Mesenchymal stem cell (in vitro differentiated cells and primary cell): ENCODE results near the gene SETD2.
A peak's percentile ranks its signal among the peaks of the same experiment; 100 is the strongest.

Experiments used
- DNase-seq: peaks from one replicate; pipeline ENCODE4 v3.0.0-alpha.2; 2013
- H2AFZ ChIP-seq: one replicate; pipeline ENCODE4 v1.6.1; 2013; ENCODE audit warnings: low read depth, mild to moderate bottlenecking, control low read depth, inconsistent platforms, low read length, moderate library complexity
- H2AK5ac ChIP-seq: 2 replicates; pipeline ENCODE4 v1.6.1; 2013; ENCODE audit warnings: low read length, moderate library complexity, mild to moderate bottlenecking, inconsistent platforms; ENCODE audit not compliant: severe bottlenecking
- H2BK120ac ChIP-seq: one replicate; pipeline ENCODE4 v1.6.1; 2013; ENCODE audit warnings: low read depth, mild to moderate bottlenecking, inconsistent platforms, low read length, moderate library complexity
- H2BK12ac ChIP-seq, 2 experiments: one replicate each; pipeline ENCODE4 v1.6.1; 2013; ENCODE audit warnings: inconsistent platforms in 2 of 2, low read length in 2 of 2, mild to moderate bottlenecking in 2 of 2, moderate library complexity in 2 of 2, control low read depth in 1 of 2
- H2BK15ac ChIP-seq: one replicate; pipeline ENCODE4 v1.6.1; 2013; ENCODE audit warnings: mild to moderate bottlenecking, low read depth, inconsistent platforms; ENCODE audit not compliant: poor library complexity, severe bottlenecking
- H2BK5ac ChIP-seq: 2 replicates; pipeline ENCODE4 v1.6.1; 2013; ENCODE audit warnings: low read depth, mild to moderate bottlenecking, low read length, control low read depth, inconsistent platforms; ENCODE audit not compliant: poor library complexity, severe bottlenecking
- H3K14ac ChIP-seq, 2 experiments: one replicate each; pipeline ENCODE4 v1.6.1; 2013; ENCODE audit warnings: inconsistent platforms in 2 of 2, low read length in 2 of 2, control low read depth in 1 of 2, mild to moderate bottlenecking in 1 of 2, moderate library complexity in 1 of 2
- H3K18ac ChIP-seq, 2 experiments: one replicate each; pipeline ENCODE4 v1.6.1; 2013; ENCODE audit warnings: inconsistent platforms in 2 of 2, low read length in 2 of 2, control low read depth in 1 of 2, low read depth in 1 of 2, mild to moderate bottlenecking in 1 of 2
- H3K23ac ChIP-seq, 2 experiments: one replicate each; pipeline ENCODE4 v1.6.1; 2013; ENCODE audit warnings: inconsistent platforms in 2 of 2, low read length in 2 of 2, mild to moderate bottlenecking in 2 of 2, moderate library complexity in 2 of 2, control low read depth in 1 of 2
- H3K27ac ChIP-seq: 2 replicates; pipeline ENCODE4 v1.5.1; 2013; ENCODE audit warnings: mild to moderate bottlenecking, moderate library complexity, low read length, control low read depth, inconsistent platforms; ENCODE audit not compliant: poor library complexity, severe bottlenecking
- H3K27me3 ChIP-seq, 2 experiments: 2 replicates each; pipeline versions ENCODE4 v1.6.1 to v1.7.0; 2013; ENCODE audit warnings: low read length in 2 of 2, mild to moderate bottlenecking in 2 of 2, moderate library complexity in 2 of 2, control low read depth in 1 of 2, inconsistent platforms in 1 of 2; ENCODE audit not compliant: control insufficient read depth in 1 of 2, insufficient read depth in 1 of 2
- H3K36me3 ChIP-seq, 2 experiments: 2 replicates each; pipeline versions ENCODE4 v1.6.1 to v1.7.0; 2013; ENCODE audit warnings: low read length in 2 of 2, control low read depth in 1 of 2, inconsistent platforms in 1 of 2, low read depth in 1 of 2, mild to moderate bottlenecking in 1 of 2; ENCODE audit not compliant: insufficient read depth in 2 of 2, control insufficient read depth in 1 of 2
- H3K4ac ChIP-seq, 2 experiments: one replicate each; pipeline ENCODE4 v1.6.1; 2013; ENCODE audit warnings: inconsistent platforms in 2 of 2, low read length in 2 of 2, mild to moderate bottlenecking in 2 of 2, moderate library complexity in 2 of 2, control low read depth in 1 of 2, low read depth in 1 of 2
- H3K4me1 ChIP-seq: 2 replicates; pipeline ENCODE4 v1.6.1; 2013; ENCODE audit warnings: low read depth, low read length, control low read depth; ENCODE audit not compliant: control insufficient read depth, insufficient read depth
- H3K4me2 ChIP-seq: 2 replicates; pipeline ENCODE4 v1.6.1; 2013; ENCODE audit warnings: low read length, mild to moderate bottlenecking, inconsistent platforms; ENCODE audit not compliant: poor library complexity, severe bottlenecking
- H3K4me3 ChIP-seq, 2 experiments: 2 replicates each; pipeline versions ENCODE4 v1.5.1 to v1.7.0; 2013; ENCODE audit warnings: low read length in 2 of 2, mild to moderate bottlenecking in 2 of 2, control low read depth in 1 of 2, low read depth in 1 of 2; ENCODE audit not compliant: insufficient read depth in 1 of 2
- H3K79me1 ChIP-seq: replicated peaks from 2 replicates; pipeline ENCODE4 v1.6.1; 2013; ENCODE audit warnings: mild to moderate bottlenecking, control low read depth, low read length, inconsistent platforms; ENCODE audit not compliant: poor library complexity, severe bottlenecking
- H3K9ac ChIP-seq: 2 replicates; pipeline ENCODE4 v1.7.0; 2013; ENCODE audit warnings: mild to moderate bottlenecking, low read length, moderate library complexity
- H3K9me3 ChIP-seq: 2 replicates; pipeline ENCODE4 v1.7.0; 2013; ENCODE audit warnings: mild to moderate bottlenecking, low read length; ENCODE audit not compliant: control insufficient read depth
- H4K8ac ChIP-seq: one replicate; pipeline ENCODE4 v1.6.1; 2013; ENCODE audit warnings: inconsistent platforms, mild to moderate bottlenecking, low read length, moderate library complexity
- H4K91ac ChIP-seq: one replicate; pipeline ENCODE4 v1.6.1; 2013; ENCODE audit warnings: mild to moderate bottlenecking, low read length, inconsistent platforms
- WGBS: methylation state at CpG from one replicate; pipeline ENCODE4 v1.1.7; 2013; ENCODE audit warnings: mixed read lengths; 5-methylcytosine and 5-hydroxymethylcytosine counted together

The SETD2 gene

GRCh38 chr3:47098910-47099309, 65.0 kb downstream of the SETD2 start:
- Histone ChIP-seq H2BK5ac (no peak overlapping the region), H3K9me3 (no peaks in the 10 kb centered on the region), H3K36me3 (peaks cover 7 to 79% of the 10 kb centered on the region in 2 experiments), H3K23ac (no peak overlapping the region), H2AK5ac (no peak overlapping the region), H3K4me3 (no peak overlapping the region), H3K27me3 (no peaks in the 10 kb centered on the region), H3K4me1 (peaks cover 3% of the 10 kb centered on the region), H2BK120ac (no peak overlapping the region), H2BK15ac (no peak overlapping the region), H3K9ac (no peak overlapping the region), H4K91ac (no peak overlapping the region), H3K27ac (no peak overlapping the region), H3K14ac (no peak overlapping the region), H2BK12ac (no peak overlapping the region), H3K4ac (no peak overlapping the region), H3K4me2 (no peak overlapping the region), H4K8ac (no peak overlapping the region), H3K18ac (no peak overlapping the region), H3K79me1 (peaks cover 12% of the 10 kb centered on the region), H2AFZ (no peak overlapping the region)
- 95% methylated on average over 2 of the region's 2 CpGs for WGBS
- DNase-seq = no peak

GRCh38 chr3:47097864-47098263, 66.0 kb downstream of the SETD2 start:
- Histone ChIP-seq H2AK5ac (peak overlapping the region; percentile 90), H3K79me1 (peaks cover 12% of the 10 kb centered on the region), H3K9ac (no peak overlapping the region), H3K4me1 (peaks cover 1% of the 10 kb centered on the region), H3K36me3 (peaks cover 7 to 77% of the 10 kb centered on the region in 2 experiments), H2AFZ (no peak overlapping the region), H2BK120ac (no peak overlapping the region), H3K4me2 (no peak overlapping the region), H3K14ac (no peak overlapping the region), H2BK12ac (no peak overlapping the region), H4K91ac (no peak overlapping the region), H2BK5ac (no peak overlapping the region), H4K8ac (no peak overlapping the region), H3K4me3 (no peak overlapping the region), H2BK15ac (no peak overlapping the region), H3K9me3 (no peaks in the 10 kb centered on the region), H3K23ac (no peak overlapping the region), H3K27me3 (no peaks in the 10 kb centered on the region), H3K18ac (no peak overlapping the region), H3K4ac (no peak overlapping the region), H3K27ac (peak overlapping the region; percentile 86)
- WGBS = 80% methylated on average over 4 of the region's 5 CpGs
- DNase-seq = no peak

- 6% methylated on average over 1 of the region's 1 CpG for WGBS
- H2BK120ac ChIP-seq = no peak overlapping the region
Measured at GRCh38 chr3:47096959-47097358, 67.0 kb downstream of the SETD2 start.

GRCh38 chr3:47092090-47092489, 71.8 kb downstream of the SETD2 start:
- no peak overlapping the region for H2BK5ac ChIP-seq
- H3K27me3 ChIP-seq = no peaks in the 10 kb centered on the region
- no peak for DNase-seq
- no peak overlapping the region for H3K4me2 ChIP-seq
- no peak overlapping the region for H3K18ac ChIP-seq
- no peak overlapping the region for H2BK15ac ChIP-seq
- peaks cover 9 to 80% of the 10 kb centered on the region in 2 experiments for H3K36me3 ChIP-seq
- no peak overlapping the region for H4K8ac ChIP-seq
- H2BK120ac ChIP-seq = no peak overlapping the region
- H3K79me1 ChIP-seq = peaks cover 17% of the 10 kb centered on the region
- H3K9ac ChIP-seq = no peak overlapping the region
- no peak overlapping the region for H3K4ac ChIP-seq
- no peak overlapping the region for H3K23ac ChIP-seq
- H4K91ac ChIP-seq = no peak overlapping the region
- WGBS = no CpG with 5 or more reads among the region's 3 CpGs
- H3K27ac ChIP-seq = no peak overlapping the region
- no peak overlapping the region for H3K14ac ChIP-seq
- H2BK12ac ChIP-seq = no peak overlapping the region
- no peaks in the 10 kb centered on the region for H3K9me3 ChIP-seq
- H3K4me1 ChIP-seq = no peaks in the 10 kb centered on the region
- no peak overlapping the region for H2AK5ac ChIP-seq
- no peak overlapping the region for H2AFZ ChIP-seq
- H3K4me3 ChIP-seq = no peak overlapping the region

More at GRCh38 chr3:47096959-47097358, 67.0 kb downstream of the SETD2 start:
- H3K23ac ChIP-seq = no peak overlapping the region
- no peak overlapping the region for H2BK5ac ChIP-seq
- H3K18ac ChIP-seq = no peak overlapping the region
- no peaks in the 10 kb centered on the region for H3K27me3 ChIP-seq
- no peak overlapping the region for H2AK5ac ChIP-seq
- no peak overlapping the region for H3K4me3 ChIP-seq
- H3K27ac ChIP-seq = peak overlapping the region; percentile 86
- H4K91ac ChIP-seq = no peak overlapping the region
- DNase-seq = peak; percentile 34
- H4K8ac ChIP-seq = no peak overlapping the region
- H3K36me3 ChIP-seq = peaks cover 5 to 75% of the 10 kb centered on the region in 2 experiments
- no peak overlapping the region for H2AFZ ChIP-seq
- no peak overlapping the region for H3K4me2 ChIP-seq
- H2BK15ac ChIP-seq = no peak overlapping the region
- H3K9me3 ChIP-seq = no peaks in the 10 kb centered on the region
- H3K4me1 ChIP-seq = peaks cover 1% of the 10 kb centered on the region
- no peak overlapping the region for H2BK12ac ChIP-seq
- H3K4ac ChIP-seq = no peak overlapping the region
- H3K79me1 ChIP-seq = peaks cover 10% of the 10 kb centered on the region
- H3K9ac ChIP-seq = no peak overlapping the region
- no peak overlapping the region for H3K14ac ChIP-seq
